RWPE1 (cell line): Measurements from ENCODE around the gene DDX39A.

Experiments used
- CTCF ChIA-PET: fragments of 350-600 bp; sonication (Branson Sonifier 250); formaldehyde crosslinking; extraction: SDS; loops from one replicate; lab custom pipeline; 2021; lab: Yijun Ruan, JAX
- POLR2A ChIA-PET: fragments of 400-600 bp; formaldehyde crosslinking; extraction: SDS; loops from one replicate; lab custom pipeline; 2020; ENCODE audit warnings: antibody characterized with exemption; ENCODE audit not compliant: low non-redundant PET; lab: Yijun Ruan, JAX
- DNase-seq: peaks from one replicate; pipeline ENCODE4 v3.0.0; 2012; ENCODE audit warnings: low spot score
- H3K27ac ChIP-seq: fragments of 450-650 bp; 2 replicates; pipeline ENCODE4 v1.5.1; 2017
- TF ChIP-seq, protein P1 (sequence below): fragments of 450-650 bp; conservative IDR thresholded peaks from 2 replicates; pipeline ENCODE4 v1.5.1; 2017; ENCODE audit warnings: low read depth, mild to moderate bottlenecking

The DDX39A gene

DNA sequence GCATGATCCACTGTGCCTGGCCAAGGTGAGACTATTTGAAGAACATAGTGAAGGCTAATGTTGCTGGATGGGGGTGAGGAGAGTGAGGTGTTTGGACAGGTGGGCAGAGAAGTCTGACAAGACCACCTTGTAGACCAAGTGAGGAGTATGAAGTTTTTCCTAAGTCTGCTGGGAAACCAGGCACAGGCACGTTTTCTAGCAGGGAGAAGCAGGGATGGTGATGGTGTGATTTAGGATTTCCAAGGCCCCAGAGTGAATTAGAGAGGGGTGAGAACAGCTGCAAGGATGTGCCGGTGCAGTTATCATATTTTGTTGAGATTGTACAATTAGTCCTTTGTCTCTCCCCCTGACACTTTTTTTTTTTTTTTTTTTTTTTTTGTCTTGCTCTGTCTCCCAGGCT is 8.3 kb upstream of the DDX39A start:
- no peak for DNase-seq
- TF ChIP-seq, protein P1, sequence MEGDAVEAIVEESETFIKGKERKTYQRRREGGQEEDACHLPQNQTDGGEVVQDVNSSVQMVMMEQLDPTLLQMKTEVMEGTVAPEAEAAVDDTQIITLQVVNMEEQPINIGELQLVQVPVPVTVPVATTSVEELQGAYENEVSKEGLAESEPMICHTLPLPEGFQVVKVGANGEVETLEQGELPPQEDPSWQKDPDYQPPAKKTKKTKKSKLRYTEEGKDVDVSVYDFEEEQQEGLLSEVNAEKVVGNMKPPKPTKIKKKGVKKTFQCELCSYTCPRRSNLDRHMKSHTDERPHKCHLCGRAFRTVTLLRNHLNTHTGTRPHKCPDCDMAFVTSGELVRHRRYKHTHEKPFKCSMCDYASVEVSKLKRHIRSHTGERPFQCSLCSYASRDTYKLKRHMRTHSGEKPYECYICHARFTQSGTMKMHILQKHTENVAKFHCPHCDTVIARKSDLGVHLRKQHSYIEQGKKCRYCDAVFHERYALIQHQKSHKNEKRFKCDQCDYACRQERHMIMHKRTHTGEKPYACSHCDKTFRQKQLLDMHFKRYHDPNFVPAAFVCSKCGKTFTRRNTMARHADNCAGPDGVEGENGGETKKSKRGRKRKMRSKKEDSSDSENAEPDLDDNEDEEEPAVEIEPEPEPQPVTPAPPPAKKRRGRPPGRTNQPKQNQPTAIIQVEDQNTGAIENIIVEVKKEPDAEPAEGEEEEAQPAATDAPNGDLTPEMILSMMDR = no peak
- POLR2A ChIA-PET = no interaction called here
- CTCF ChIA-PET = no interaction called here
- H3K27ac ChIP-seq = no peak overlapping the region

DNA sequence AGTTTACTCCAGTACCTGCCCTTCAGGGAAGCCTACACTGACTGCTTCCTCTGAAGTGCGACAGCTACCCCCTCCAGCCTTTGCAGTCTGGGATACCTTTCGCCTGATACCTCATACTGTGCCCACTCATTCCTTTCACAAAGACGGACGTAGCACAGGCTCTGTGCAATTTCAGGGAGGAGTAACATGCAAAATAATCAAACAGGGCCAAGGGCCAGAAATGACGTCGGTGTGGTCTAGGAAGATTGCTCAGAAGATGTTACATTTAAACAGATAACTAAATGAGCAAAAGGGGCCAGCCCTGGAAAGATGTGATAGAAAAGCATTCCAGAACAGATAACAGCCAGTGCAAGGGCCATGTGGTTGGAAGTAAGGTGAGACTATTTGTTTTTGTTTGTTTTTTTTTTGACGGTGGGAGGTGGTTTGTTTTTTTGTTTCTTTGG is 6.6 kb upstream of the DDX39A start:
- CTCF ChIA-PET = no interaction called here
- POLR2A ChIA-PET = no interaction called here
- peak overlapping the region; percentile 4 for H3K27ac ChIP-seq
- DNase-seq = no peak
- TF ChIP-seq, protein P1 = no peak

DNA sequence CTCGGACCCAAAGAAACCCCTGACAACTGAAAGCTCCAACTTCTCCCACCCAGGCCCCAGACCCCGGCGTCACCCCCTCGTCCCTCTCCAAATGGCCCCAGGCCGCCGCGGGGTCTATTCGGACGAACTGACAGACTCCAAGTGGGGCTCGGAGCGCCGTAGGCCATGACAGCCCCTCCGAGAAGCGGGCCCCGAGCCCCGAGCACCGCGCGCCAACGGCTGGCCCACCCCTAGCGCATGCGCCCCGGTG is 360 bp downstream of the DDX39A start:
- ChIA-PET CTCF (interaction anchor here (0.5 kb wide), 1 partner anchor 56 kb away, joined by 3 read pairs; the partner anchor contains the start of gene PTGER1), POLR2A (no interaction called here)
- DNase-seq = peak; percentile 87
- TF ChIP-seq, protein P1 = no peak
- H3K27ac ChIP-seq = peak overlapping the region; percentile 91

DNA sequence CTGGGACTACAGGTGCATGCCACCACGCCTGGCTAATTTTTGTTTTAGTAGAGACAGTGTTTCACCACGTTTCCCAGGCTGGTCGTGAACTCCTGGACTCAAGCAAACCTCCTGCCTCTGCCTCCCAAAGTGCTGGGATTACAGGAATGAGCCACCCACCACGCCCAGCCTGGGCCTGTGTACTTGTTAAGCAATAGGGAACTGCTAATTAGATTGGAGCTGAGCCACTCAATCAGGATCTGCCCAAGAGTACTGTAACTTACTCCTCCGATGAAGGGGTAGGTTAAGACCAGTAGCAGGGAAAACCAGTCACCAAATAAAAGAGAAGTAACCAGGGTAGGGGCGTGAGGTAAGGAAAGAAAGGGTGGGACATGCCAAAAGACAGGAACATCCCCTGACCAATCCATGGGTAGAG is 2.3 kb downstream of the DDX39A start:
- TF ChIP-seq, protein P1 = no peak
- CTCF ChIA-PET = interaction anchor here (0.9 kb wide), 1 partner anchor 10 kb away, joined by 3 read pairs; no protein-coding TSS in a partner anchor
- peak overlapping the region; percentile 91 for H3K27ac ChIP-seq
- POLR2A ChIA-PET = no interaction called here
- no peak for DNase-seq

DNA sequence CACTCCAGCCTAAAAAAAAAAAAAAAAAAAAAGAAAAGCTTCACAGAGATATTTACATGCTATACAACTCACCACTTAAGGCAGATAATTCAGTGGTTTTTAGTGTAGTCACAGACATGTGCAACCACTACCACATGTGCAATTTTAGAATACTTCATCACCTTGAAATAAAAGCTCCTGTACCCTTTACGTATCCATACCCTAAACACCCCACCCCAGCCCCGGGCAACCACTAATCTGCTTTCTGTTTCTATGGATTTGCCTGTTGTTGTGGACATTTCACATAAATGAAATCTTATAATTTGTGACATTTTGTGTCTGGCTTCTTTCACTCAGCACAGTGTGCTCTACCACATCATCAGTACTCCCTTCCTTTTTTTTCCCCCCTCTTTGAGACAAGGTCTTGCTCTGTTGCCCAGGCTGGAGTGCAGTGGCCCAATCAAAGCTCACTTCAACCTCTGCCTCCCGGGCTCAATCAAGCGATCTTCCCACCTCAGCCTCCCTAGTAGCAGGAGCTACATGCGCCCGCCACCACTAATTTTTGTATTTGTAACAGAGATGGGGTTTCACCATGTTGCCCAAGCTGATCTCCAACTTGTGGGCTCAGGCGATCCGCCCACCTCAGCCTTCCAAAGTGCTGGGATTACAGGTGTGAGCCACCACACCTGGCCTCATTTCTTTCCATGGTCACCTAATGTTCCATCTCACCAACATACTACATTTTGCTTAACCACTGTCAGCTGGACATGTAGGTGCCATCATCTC is 4.0 kb downstream of the DDX39A start:
- peak overlapping the region; percentile 91 for H3K27ac ChIP-seq
- ChIA-PET CTCF (interaction anchor here (0.6 to 1.8 kb wide), 3 partner anchors 9 to 1322 kb away, joined by 3 to 8 read pairs (median 3); no protein-coding TSS in a partner anchor), POLR2A (no interaction called here)
- DNase-seq = no peak
- TF ChIP-seq, protein P1 = no peak

DNA sequence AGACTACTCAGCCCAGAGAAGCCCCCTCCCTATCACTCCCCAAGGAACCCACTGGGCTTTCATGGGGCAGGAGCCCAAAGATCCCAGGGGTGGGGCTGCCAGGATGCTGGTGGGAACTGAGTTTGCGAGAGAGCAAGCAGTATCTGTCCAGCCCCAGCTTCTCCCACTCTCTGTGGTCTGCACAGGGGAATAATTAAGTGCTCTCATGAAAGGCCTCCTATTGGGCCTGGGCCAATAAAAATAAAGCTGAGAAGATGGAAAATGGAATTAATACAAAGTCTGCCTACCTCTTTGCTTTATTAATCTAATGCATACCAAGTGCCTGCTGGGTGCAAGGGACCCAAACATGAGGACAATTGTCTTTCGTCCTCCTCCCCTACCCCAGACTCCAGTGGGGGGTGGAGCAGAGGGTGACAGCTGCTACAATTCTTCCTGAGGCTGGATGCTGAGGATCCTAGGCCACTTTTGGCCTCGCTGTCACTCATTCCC is 5.4 kb downstream of the DDX39A start:
- CTCF ChIA-PET = interaction anchor here (0.5 to 1.8 kb wide), 3 partner anchors 8 to 326 kb away, joined by 3 to 8 read pairs (median 5); no protein-coding TSS in a partner anchor
- no peak for DNase-seq
- POLR2A ChIA-PET = no interaction called here
- TF ChIP-seq, protein P1 = no peak
- peak overlapping the region; percentile 70 for H3K27ac ChIP-seq
